Measurements from ENCODE around the gene CPVL. TPM values are rescaled to one million over a fixed set of nuclear protein-coding genes. Genes with fewer than 3 reads are reported as not detected.

Gene CPVL
- total RNA-seq, 2 experiments from 2014 or later, result not detected

DNA sequence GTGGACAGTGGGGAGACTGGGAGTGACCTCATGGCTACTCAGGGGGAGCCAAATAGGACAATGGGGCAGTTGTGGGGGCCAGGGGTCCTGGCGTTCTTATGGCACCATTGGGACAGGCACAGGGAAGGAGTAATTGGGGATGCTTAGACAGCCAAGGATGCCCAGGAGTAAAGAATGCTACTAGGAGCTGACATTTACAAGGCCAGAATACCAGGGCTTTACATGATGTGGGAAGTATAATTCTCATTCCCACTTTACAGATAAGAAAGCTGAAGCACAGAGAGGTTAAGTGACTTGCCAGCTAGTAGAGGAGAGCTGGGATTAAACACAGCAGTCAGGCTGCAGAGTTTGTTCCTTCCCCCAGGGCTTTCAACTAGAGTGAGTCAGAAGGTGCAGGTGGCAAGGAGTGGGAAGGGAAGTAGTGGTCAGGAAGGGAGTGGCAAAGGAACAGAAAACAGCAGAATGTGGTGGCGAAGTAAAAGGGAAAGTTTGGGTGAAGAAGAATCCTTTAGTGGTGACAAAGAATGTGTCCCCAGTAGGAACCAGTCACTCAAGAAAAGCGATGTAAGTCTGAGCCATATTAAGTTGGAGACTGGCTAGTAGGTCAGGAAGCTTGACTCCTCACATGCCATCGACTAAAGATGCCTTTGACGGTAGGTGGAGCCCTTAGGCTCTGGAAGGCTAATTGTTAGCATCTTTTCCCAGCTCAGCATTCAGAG is 32.8 kb downstream of the CPVL start:
- intact Hi-C loops (cut with micrococcal nuclease), result no loop called here
- CTCF ChIA-PET, result interaction anchor here (0.7 to 1.8 kb wide), 5 partner anchors 11 to 295 kb away, joined by 3 to 7 read pairs (median 3); no protein-coding TSS in a partner anchor
- no peak overlapping the region for H3K4me3 Mint-ChIP-seq
- peak; percentile 14 for DNase-seq
- H3K36me3 Mint-ChIP-seq (ENCODE audit: low read depth), result no peaks in the 10 kb centered on the region
- H3K9me3 Mint-ChIP-seq, result no peaks in the 10 kb centered on the region
- peaks cover 13% of the 10 kb centered on the region for H3K27me3 Mint-ChIP-seq (ENCODE audit: low read depth)
- peaks cover 7% of the 10 kb centered on the region for H3K4me1 Mint-ChIP-seq (ENCODE audit: low read depth)
- no peak overlapping the region for H3K27ac Mint-ChIP-seq

DNA sequence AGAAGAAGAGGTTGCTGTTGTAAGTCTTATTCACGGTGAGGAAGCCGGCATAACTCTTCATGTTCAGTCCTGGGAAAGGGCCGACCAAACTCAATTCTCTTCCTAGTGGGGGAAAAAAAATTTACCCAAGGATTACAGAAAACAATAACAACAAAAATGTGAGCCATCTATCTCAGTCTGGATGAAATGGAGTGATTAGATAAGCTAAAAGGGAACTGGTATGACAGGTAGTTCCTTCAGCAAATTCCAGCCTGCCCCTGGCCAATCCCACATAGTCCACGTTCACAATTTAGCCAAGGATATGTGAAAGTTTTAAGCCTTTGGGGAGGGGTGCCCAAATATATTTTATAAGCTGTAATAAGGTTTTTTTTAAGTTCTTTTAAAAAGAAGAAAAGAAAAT is 33.6 kb downstream of the CPVL start:
- intact Hi-C loops (cut with micrococcal nuclease), result no loop called here
- Mint-ChIP-seq H3K27ac (no peak overlapping the region), H3K36me3 (ENCODE audit: low read depth) (no peaks in the 10 kb centered on the region), H3K4me3 (no peak overlapping the region), H3K27me3 (ENCODE audit: low read depth) (peaks cover 13% of the 10 kb centered on the region), H3K9me3 (no peaks in the 10 kb centered on the region), H3K4me1 (ENCODE audit: low read depth) (peaks cover 7% of the 10 kb centered on the region)
- CTCF ChIA-PET, result interaction anchor here (0.7 to 1.8 kb wide), 6 partner anchors 10 to 296 kb away, joined by 3 to 7 read pairs (median 4); no protein-coding TSS in a partner anchor
- DNase-seq, result no peak

DNA sequence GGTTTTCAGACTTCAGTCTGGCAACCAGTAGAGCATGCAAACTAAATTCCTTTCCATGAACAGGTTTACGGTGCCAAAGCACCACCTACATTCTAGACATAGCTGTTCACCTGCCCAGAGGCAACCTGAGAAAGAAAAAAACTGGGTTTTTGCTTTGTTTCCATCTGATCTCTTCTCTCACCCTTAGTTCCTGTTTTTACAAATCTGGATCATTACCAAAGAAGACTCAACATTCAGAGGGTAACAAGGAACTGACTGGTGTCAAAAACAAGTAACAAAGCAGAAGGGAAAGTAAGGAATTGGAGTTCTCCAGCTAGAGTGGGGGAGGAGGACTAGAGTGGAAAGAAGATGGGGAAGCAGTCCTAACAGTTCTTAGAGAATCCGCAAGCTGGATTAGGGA is 36.4 kb downstream of the CPVL start:
- Mint-ChIP-seq H3K27ac (no peak overlapping the region), H3K9me3 (no peaks in the 10 kb centered on the region), H3K36me3 (ENCODE audit: low read depth) (no peaks in the 10 kb centered on the region), H3K4me3 (no peak overlapping the region), H3K27me3 (ENCODE audit: low read depth) (peaks cover 10% of the 10 kb centered on the region), H3K4me1 (ENCODE audit: low read depth) (peaks cover 7% of the 10 kb centered on the region)
- intact Hi-C loops (cut with micrococcal nuclease), result no loop called here
- DNase-seq, result no peak
- CTCF ChIA-PET, result interaction anchor here (0.8 to 7.0 kb wide), 3 partner anchors 167 to 188 kb away, joined by 3 to 99 read pairs (median 77); no protein-coding TSS in a partner anchor

DNA sequence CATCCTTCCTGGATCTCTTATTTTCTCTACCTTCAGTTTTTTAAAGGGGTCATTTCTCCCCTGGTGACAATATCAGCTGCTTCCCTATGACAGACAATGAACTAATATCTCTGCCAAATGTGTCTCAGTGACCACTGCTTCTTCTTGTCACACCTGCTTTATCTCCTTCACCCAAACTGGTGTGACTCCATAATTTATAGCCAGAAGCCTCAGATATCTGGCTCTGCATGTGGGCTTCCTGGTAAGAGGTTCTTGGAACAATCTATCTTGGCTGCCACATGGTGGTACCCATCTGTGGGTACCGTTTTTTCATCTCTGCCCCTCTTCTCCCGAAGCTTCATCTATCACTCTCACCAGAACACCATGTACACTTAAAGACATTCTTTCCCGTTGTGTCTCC is 37.0 kb downstream of the CPVL start:
- CTCF ChIA-PET, result interaction anchor here (0.8 to 7.0 kb wide), 3 partner anchors 166 to 187 kb away, joined by 3 to 99 read pairs (median 77); no protein-coding TSS in a partner anchor
- H3K36me3 Mint-ChIP-seq (ENCODE audit: low read depth), result no peaks in the 10 kb centered on the region
- peaks cover 7% of the 10 kb centered on the region for H3K4me1 Mint-ChIP-seq (ENCODE audit: low read depth)
- H3K27ac Mint-ChIP-seq, result no peak overlapping the region
- intact Hi-C loops (cut with micrococcal nuclease), result no loop called here
- H3K9me3 Mint-ChIP-seq, result no peaks in the 10 kb centered on the region
- DNase-seq, result no peak
- H3K27me3 Mint-ChIP-seq (ENCODE audit: low read depth), result peaks cover 8% of the 10 kb centered on the region
- H3K4me3 Mint-ChIP-seq, result no peak overlapping the region

DNA sequence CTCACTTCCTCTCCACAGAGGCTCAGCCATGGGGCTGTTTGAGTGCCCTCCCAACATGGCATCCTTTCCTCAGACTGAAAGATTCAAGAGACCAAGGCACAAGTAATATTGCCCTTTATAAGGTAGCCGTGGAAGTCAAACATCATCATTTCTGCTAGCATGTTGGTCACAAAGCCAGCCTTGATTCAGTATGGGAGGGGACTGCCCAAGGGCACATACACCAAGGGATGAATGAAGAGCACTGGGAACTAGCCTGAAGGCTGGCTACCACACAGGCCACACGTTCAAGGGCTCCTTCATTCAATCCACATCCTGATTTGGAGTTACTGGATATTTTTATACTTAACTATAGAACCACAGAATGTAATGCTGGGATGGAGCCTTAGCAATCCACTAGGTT is 39.3 kb downstream of the CPVL start:
- CTCF ChIA-PET, result interaction anchor here (0.6 to 7.0 kb wide), 28 partner anchors 9 to 302 kb away, joined by 3 to 99 read pairs (median 4); no protein-coding TSS in a partner anchor
- H3K27ac Mint-ChIP-seq, result no peak overlapping the region
- intact Hi-C loops (cut with micrococcal nuclease), result loop anchor here (2.0 kb wide), 2 partner anchors 72 to 302 kb away; no protein-coding TSS in a partner anchor

DNA sequence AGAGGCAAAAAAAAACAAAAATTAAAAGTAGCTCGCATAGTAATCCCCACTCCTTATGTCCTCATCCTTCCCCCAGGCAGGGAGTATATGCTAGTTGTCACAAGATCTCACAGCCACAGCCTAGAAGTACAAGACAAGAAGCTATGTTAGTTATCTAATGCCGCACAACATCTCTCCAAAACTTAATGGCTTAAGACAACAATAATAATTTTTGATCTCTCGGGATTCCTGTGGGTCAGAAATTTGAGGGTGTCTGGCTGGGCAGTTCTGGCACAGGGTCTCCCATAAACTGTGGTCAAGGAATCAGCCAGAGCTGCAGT is 39.7 kb downstream of the CPVL start:
- Mint-ChIP-seq H3K4me3 (no peak overlapping the region), H3K4me1 (ENCODE audit: low read depth) (peaks cover 5% of the 10 kb centered on the region), H3K27me3 (ENCODE audit: low read depth) (peaks cover 6% of the 10 kb centered on the region), H3K9me3 (no peaks in the 10 kb centered on the region), H3K36me3 (ENCODE audit: low read depth) (no peaks in the 10 kb centered on the region), H3K27ac (no peak overlapping the region)
- intact Hi-C loops (cut with micrococcal nuclease), result loop anchor here (1.0 to 2.0 kb wide), 5 partner anchors 72 to 302 kb away; no protein-coding TSS in a partner anchor
- CTCF ChIA-PET, result interaction anchor here (0.6 to 7.0 kb wide), 29 partner anchors 9 to 687 kb away, joined by 3 to 99 read pairs (median 4); no protein-coding TSS in a partner anchor
- no peak for DNase-seq

More for the DNA sequence above, 39.3 kb downstream of the CPVL start:
- no peak for DNase-seq
- peaks cover 6% of the 10 kb centered on the region for H3K27me3 Mint-ChIP-seq (ENCODE audit: low read depth)
- no peaks in the 10 kb centered on the region for H3K9me3 Mint-ChIP-seq
- H3K4me1 Mint-ChIP-seq (ENCODE audit: low read depth), result peaks cover 5% of the 10 kb centered on the region
- H3K4me3 Mint-ChIP-seq, result no peak overlapping the region
- no peaks in the 10 kb centered on the region for H3K36me3 Mint-ChIP-seq (ENCODE audit: low read depth)

DNA sequence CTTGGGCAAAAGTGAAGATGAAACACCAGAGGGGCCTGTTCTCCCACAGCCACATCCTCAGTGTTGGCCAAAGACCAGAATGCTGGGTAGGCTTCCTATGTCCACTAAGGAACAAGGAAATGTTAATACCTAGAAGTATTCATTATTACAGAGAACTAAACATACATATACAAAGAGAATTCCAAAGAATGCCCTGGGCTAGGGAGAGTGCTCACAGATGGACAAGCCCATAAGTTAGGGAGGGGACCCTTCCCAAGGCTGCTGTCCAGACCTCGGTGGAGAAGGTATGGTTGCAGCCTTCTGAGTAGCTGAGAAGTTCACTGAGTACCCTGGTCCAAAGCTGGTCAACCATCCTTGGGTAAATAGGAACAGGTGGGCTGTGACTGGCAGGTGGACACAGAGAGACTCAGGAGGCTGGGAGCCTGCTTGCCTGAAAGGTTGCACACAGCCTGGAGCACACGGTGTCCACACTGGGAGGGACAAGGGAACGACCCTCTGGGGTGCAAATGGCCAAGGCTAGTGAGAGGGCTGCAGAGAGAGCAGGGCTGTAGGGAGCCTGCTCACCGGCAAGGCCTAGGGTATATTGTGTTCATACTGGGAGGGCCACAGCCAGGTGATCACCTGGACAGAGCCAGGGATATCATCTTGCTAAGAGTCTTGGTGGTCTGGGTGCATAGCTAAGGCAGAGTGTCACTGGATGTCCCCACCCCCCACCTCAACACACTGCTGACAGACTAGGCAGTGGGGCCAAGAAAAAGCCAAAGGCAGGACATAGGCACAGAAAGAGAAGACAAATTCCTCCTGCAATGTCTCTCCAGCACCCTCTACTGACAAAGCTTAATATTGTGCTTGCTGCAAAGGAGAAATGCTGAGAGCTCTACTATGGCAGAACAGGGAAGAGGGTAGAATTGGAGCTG is 40.3 kb downstream of the CPVL start:
- CTCF ChIA-PET, result interaction anchor here (0.5 to 7.0 kb wide), 30 partner anchors 10 to 687 kb away, joined by 3 to 99 read pairs (median 4); no protein-coding TSS in a partner anchor
- no peaks in the 10 kb centered on the region for H3K36me3 Mint-ChIP-seq (ENCODE audit: low read depth)
- H3K4me1 Mint-ChIP-seq (ENCODE audit: low read depth), result peaks cover 5% of the 10 kb centered on the region
- H3K4me3 Mint-ChIP-seq, result no peak overlapping the region
- H3K27me3 Mint-ChIP-seq (ENCODE audit: low read depth), result peaks cover 6% of the 10 kb centered on the region
- peak; percentile 37 for DNase-seq
- no peaks in the 10 kb centered on the region for H3K9me3 Mint-ChIP-seq
- H3K27ac Mint-ChIP-seq, result no peak overlapping the region
- intact Hi-C loops (cut with micrococcal nuclease), result loop anchor here (1.0 to 2.0 kb wide), 5 partner anchors 71 to 303 kb away; no protein-coding TSS in a partner anchor

DNA sequence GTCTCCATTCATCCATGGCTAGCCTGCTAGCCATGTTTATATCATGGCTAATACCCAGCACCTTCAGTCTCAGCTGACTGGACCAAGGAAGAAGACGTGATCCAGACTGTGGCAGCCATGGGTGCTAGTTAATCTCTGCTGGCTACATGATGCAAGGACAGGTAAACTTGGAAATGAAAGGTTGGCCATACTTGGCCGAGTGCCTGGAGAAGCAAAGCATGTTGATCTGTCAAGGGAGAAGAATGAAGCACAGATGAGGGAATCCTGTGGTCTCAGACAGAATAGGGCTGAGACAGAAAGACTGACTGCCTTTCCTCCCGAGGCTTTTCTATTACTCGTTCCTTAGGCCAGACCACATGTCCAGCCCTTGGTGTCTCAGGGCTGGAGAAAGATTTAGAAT is 41.1 kb downstream of the CPVL start:
- CTCF ChIA-PET, result interaction anchor here (0.5 to 7.0 kb wide), 2 partner anchors 112 to 177 kb away, joined by 3 to 99 read pairs; no protein-coding TSS in a partner anchor
- Mint-ChIP-seq H3K4me3 (no peak overlapping the region), H3K36me3 (ENCODE audit: low read depth) (no peaks in the 10 kb centered on the region), H3K4me1 (ENCODE audit: low read depth) (peaks cover 5% of the 10 kb centered on the region), H3K27me3 (ENCODE audit: low read depth) (no peaks in the 10 kb centered on the region), H3K27ac (no peak overlapping the region), H3K9me3 (no peaks in the 10 kb centered on the region)
- no peak for DNase-seq
- intact Hi-C loops (cut with micrococcal nuclease), result no loop called here

DNA sequence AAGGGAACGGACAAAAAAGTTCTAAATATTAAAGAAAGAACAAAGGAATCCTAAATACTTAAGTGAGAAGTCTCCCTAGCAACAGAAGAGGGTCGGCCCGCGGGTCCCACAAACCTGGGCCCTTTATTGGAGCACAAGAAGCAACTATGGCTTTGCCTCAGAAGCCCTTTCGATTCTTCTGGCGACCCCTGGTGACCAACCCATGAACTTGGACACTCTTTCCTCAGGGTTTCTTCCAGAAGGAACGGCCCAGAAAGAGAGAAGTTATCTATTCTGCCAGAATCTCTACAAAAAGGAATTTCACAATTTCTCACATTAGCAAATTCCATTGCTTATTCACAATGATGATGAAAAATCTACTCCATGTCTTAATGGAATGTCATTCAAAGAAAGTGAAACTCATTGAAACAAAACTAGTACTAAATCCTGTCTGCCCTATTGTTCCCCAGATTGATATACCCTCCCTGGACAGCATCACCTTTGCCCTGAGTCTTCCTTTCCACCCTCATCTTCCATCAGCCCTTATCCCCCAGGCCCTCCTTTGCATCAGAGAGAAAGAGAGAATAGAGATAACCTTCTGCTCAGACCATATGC is 43.7 kb downstream of the CPVL start:
- no peaks in the 10 kb centered on the region for H3K9me3 Mint-ChIP-seq

DNA sequence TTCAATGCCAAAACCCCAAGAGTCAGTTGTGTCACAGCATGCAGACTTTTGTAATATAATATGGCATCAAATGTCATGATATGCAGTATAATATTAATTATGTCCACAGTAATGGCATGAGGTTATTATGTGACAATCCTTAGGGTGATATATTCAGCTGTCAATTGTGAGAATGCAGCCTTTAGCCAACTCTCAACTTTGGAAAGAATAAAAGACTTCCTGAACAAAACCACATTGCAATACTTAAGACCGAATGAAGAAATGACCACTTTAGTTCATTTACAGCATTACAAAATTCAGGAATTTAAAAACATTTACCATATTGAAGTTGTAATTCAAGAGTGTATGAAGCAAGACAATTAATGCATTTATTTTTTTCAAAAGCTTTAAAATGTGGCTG is 45.4 kb downstream of the CPVL start:
- H3K27ac Mint-ChIP-seq, result no peak overlapping the region
- peaks cover 5% of the 10 kb centered on the region for H3K4me1 Mint-ChIP-seq (ENCODE audit: low read depth)
- no peak for DNase-seq
- no peaks in the 10 kb centered on the region for H3K27me3 Mint-ChIP-seq (ENCODE audit: low read depth)
- H3K4me3 Mint-ChIP-seq, result no peak overlapping the region
- CTCF ChIA-PET, result interaction anchor here (0.6 to 6.2 kb wide), 5 partner anchors 10 to 179 kb away, joined by 3 to 45 read pairs (median 15); no protein-coding TSS in a partner anchor
- intact Hi-C loops (cut with micrococcal nuclease), result no loop called here
- H3K36me3 Mint-ChIP-seq (ENCODE audit: low read depth), result no peaks in the 10 kb centered on the region
- H3K9me3 Mint-ChIP-seq, result no peaks in the 10 kb centered on the region

More for the DNA sequence above, 43.7 kb downstream of the CPVL start:
- no peak overlapping the region for H3K27ac Mint-ChIP-seq
- no peaks in the 10 kb centered on the region for H3K36me3 Mint-ChIP-seq (ENCODE audit: low read depth)
- H3K27me3 Mint-ChIP-seq (ENCODE audit: low read depth), result no peaks in the 10 kb centered on the region
- H3K4me1 Mint-ChIP-seq (ENCODE audit: low read depth), result peaks cover 5% of the 10 kb centered on the region
- CTCF ChIA-PET, result interaction anchor here (1.0 to 6.2 kb wide), 5 partner anchors 12 to 181 kb away, joined by 3 to 45 read pairs (median 15); no protein-coding TSS in a partner anchor
- peak overlapping the region; percentile 7 for H3K4me3 Mint-ChIP-seq
- DNase-seq, result peak; percentile 68
- intact Hi-C loops (cut with micrococcal nuclease), result loop anchor here (1.0 kb wide), 3 partner anchors 146 to 180 kb away; no protein-coding TSS in a partner anchor

DNA sequence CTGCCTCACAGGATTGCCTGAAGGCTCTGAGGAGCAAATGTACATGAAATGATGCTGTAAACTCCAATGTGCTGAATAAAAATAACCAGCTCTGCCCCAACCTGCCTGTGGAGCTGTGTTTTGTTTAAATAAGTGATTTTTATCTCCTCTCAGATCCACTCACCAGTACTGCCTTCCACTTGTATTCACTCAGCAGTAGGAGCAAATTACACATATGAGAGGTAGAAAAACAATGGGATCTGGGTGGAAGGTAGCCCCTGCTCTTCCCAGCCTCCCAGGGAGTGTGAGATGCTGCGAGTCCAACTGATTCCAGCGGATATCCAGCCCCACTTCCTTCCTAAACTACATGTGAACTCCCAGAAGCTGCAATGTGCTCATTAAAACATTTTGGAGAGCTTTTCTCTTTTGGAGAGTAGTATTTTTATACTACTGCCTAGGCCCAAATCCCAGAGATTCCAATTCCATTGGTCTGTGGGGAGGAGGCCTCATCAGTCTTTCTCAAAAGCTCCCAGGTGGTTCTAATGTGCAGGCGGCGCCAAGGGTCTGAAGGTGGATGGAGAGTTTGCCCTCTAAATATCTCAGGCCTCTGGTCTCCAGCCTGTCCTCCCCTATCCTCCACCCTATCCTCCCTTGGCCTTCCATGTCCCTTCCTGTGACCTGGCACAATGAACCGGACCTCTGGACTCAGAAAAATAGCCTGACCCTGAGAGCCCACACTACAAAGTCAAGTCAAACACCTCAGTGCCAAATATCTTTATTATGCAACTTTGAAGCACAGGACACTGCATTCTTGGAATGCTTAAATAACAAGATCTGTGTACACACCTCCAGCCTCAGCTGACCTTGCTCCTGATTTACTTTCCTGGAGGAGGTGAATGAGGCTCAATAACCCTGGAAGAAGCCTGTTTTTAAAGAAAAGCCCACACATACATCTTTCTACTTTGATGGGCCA is 46.2 kb downstream of the CPVL start:
- intact Hi-C loops (cut with micrococcal nuclease), result no loop called here
- H3K9me3 Mint-ChIP-seq, result no peaks in the 10 kb centered on the region
- no peak for DNase-seq
- no peak overlapping the region for H3K4me3 Mint-ChIP-seq
- no peaks in the 10 kb centered on the region for H3K27me3 Mint-ChIP-seq (ENCODE audit: low read depth)
- peaks cover 5% of the 10 kb centered on the region for H3K4me1 Mint-ChIP-seq (ENCODE audit: low read depth)
- peak overlapping the region; percentile 30 for H3K27ac Mint-ChIP-seq
- CTCF ChIA-PET, result interaction anchor here (3.0 to 6.2 kb wide), 3 partner anchors 143 to 179 kb away, joined by 16 to 45 read pairs (median 45); partner anchors contain the start of gene TRIL
- no peaks in the 10 kb centered on the region for H3K36me3 Mint-ChIP-seq (ENCODE audit: low read depth)
